H1 (cell line): ENCODE measurements around the gene ANKH.

Experiments used
- CEBPB ChIP-seq: IDR thresholded peaks from 2 replicates; pipeline ENCODE4 v1.6.1; 2012; ENCODE audit warnings: low read depth, low read length
- CHD2 ChIP-seq: IDR thresholded peaks from 2 replicates; pipeline ENCODE4 v1.6.1; 2012; ENCODE audit warnings: low read length, improper control_type of control experiment
- CTCF ChIP-seq, 3 experiments: IDR thresholded peaks; 1 replicate in 2 of 3; 2 replicates in 1 of 3; pipeline versions ENCODE4 v1.5.1 to v1.6.1; 2011; ENCODE audit warnings: low read length in 3 of 3, mild to moderate bottlenecking in 3 of 3, inconsistent platforms in 2 of 3, low read depth in 1 of 3, moderate library complexity in 1 of 3; ENCODE audit not compliant: insufficient read depth in 1 of 3; ENCODE audit errors: control extremely low read depth in 1 of 3
- EP300 ChIP-seq, 2 experiments: IDR thresholded peaks; 1 replicate in 1 of 2; 2 replicates in 1 of 2; pipeline ENCODE4 v1.6.1; 2011 to 2012; ENCODE audit warnings: low read depth in 2 of 2, low read length in 2 of 2, mild to moderate bottlenecking in 2 of 2, borderline replicate concordance in 1 of 2, inconsistent platforms in 1 of 2, moderate library complexity in 1 of 2
- TAF1 ChIP-seq: IDR thresholded peaks from 2 replicates; pipeline ENCODE4 v1.6.1; 2011; ENCODE audit warnings: mild to moderate bottlenecking, low read depth, low read length
- USF2 ChIP-seq: IDR thresholded peaks from 2 replicates; pipeline ENCODE4 v1.6.1; 2011; ENCODE audit warnings: low read length, improper control_type of control experiment
- YY1 ChIP-seq: IDR thresholded peaks from 2 replicates; pipeline ENCODE4 v1.6.1; 2011; ENCODE audit warnings: low read depth, mild to moderate bottlenecking, low read length

- TF ChIP-seq CTCF (IDR thresholded peaks at IDR 0.05; ENCODE audit: control extremely low read depth in 1 of 3, insufficient read depth in 1 of 3, low read depth in 1 of 3, low read length in 3 of 3) (no peak), USF2 (no peak), CHD2 (no peak), YY1 (no peak), TAF1 (no peak), CEBPB (no peak), EP300 (IDR thresholded peaks at IDR 0.05; ENCODE audit: borderline replicate concordance in 1 of 2, low read depth in 2 of 2, low read length in 2 of 2) (no peak)
Observed at GRCh38 chr5:14847471-14847870, 24.1 kb downstream of the ANKH start.
